Karpas-422 (cell line): ENCODE data around the gene MEAF6. TPM values are rescaled to one million over a fixed set of nuclear protein-coding genes. Genes with fewer than 3 reads are reported as not detected.

Experiments used
- DNase-seq: peaks from one replicate; pipeline ENCODE4 v3.0.0-alpha.2; 2015
- H2AFZ ChIP-seq: fragments of 200-600 bp; sonication (generic); 2 replicates; pipeline ENCODE4 v1.6.1; 2014; ENCODE audit warnings: antibody characterized with exemption, low read length, mixed read lengths
- H3K27ac ChIP-seq: fragments of 200-600 bp; sonication (generic); 2 replicates; pipeline ENCODE4 v1.5.1; 2014; ENCODE audit warnings: mild to moderate bottlenecking, low read length, moderate library complexity
- H3K27me3 ChIP-seq: fragments of 200-600 bp; sonication (generic); 2 replicates; pipeline ENCODE4 v1.6.1; 2014; ENCODE audit warnings: low read length, mixed read lengths
- H3K36me3 ChIP-seq: fragments of 200-600 bp; sonication (generic); 2 replicates; pipeline ENCODE4 v1.6.1; 2014; ENCODE audit warnings: low read length, mixed read lengths; ENCODE audit not compliant: insufficient read depth
- H3K4me1 ChIP-seq: fragments of 200-600 bp; sonication (generic); 2 replicates; pipeline ENCODE4 v1.6.1; 2014; ENCODE audit warnings: mild to moderate bottlenecking, low read length, mixed read lengths
- H3K4me2 ChIP-seq: fragments of 200-600 bp; sonication (generic); 2 replicates; pipeline ENCODE4 v1.6.1; 2014; ENCODE audit warnings: low read length, low read depth, mild to moderate bottlenecking; ENCODE audit not compliant: poor library complexity, severe bottlenecking
- H3K4me3 ChIP-seq: fragments of 200-600 bp; sonication (generic); 2 replicates; pipeline ENCODE4 v1.5.1; 2014; ENCODE audit warnings: mild to moderate bottlenecking, antibody characterized with exemption, low read length, mixed read lengths
- H3K79me2 ChIP-seq: fragments of 200-600 bp; sonication (generic); 2 replicates; pipeline ENCODE4 v1.6.1; 2014; ENCODE audit warnings: mild to moderate bottlenecking, low read length, mixed read lengths
- H3K9ac ChIP-seq: fragments of 200-600 bp; sonication (generic); 2 replicates; pipeline ENCODE4 v1.6.0; 2014; ENCODE audit warnings: low read length
- H3K9me2 ChIP-seq: fragments of 200-600 bp; sonication (generic), shearing (Covaris generic); replicated peaks from 2 replicates; pipeline ENCODE4 v1.6.0; 2014; ENCODE audit warnings: mild to moderate bottlenecking, low read length, moderate library complexity; ENCODE audit not compliant: insufficient read depth
- H3K9me3 ChIP-seq: fragments of 300-700, 200-600 bp; sonication (generic); 2 replicates; pipeline ENCODE4 v1.6.1; 2014; ENCODE audit warnings: low read length, mixed read lengths
- H4K20me1 ChIP-seq: fragments of 200-600 bp; sonication (generic); 2 replicates; pipeline ENCODE4 v1.6.1; 2014; ENCODE audit warnings: mild to moderate bottlenecking, antibody characterized with exemption, low read length, low read depth; ENCODE audit not compliant: insufficient read depth
- total RNA-seq: library from RNA; depleted of rRNA; stranded (reverse); fragments of >200 nt; shearing (Covaris generic); gene quantifications from 2 replicates; pipeline ENCODE4 v1.2.3, GENCODE V29; 2014; ENCODE audit warnings: low replicate concordance

The MEAF6 gene
- total RNA-seq, 1 experiment from 2014 or later: 105 TPM

GRCh38 chr1:37458551-37458950 is 56.0 kb downstream of the MEAF6 start:
- H3K4me1 ChIP-seq: no peaks in the 10 kb centered on the region
- H3K9ac ChIP-seq: no peak overlapping the region
- no peaks in the 10 kb centered on the region for H3K79me2 ChIP-seq
- no peak overlapping the region for H2AFZ ChIP-seq
- no peaks in the 10 kb centered on the region for H3K9me2 ChIP-seq
- no peak overlapping the region for H3K4me3 ChIP-seq
- H3K36me3 ChIP-seq: no peaks in the 10 kb centered on the region
- no peaks in the 10 kb centered on the region for H3K27me3 ChIP-seq
- no peak for DNase-seq
- no peak overlapping the region for H3K27ac ChIP-seq
- no peak overlapping the region for H3K4me2 ChIP-seq
- no peaks in the 10 kb centered on the region for H4K20me1 ChIP-seq
- H3K9me3 ChIP-seq: no peaks in the 10 kb centered on the region

GRCh38 chr1:37456614-37457013 is 58.0 kb downstream of the MEAF6 start:
- Histone ChIP-seq H3K9me3 (no peaks in the 10 kb centered on the region), H3K79me2 (no peaks in the 10 kb centered on the region), H3K27ac (no peak overlapping the region), H3K4me1 (no peaks in the 10 kb centered on the region), H3K4me2 (no peak overlapping the region), H3K36me3 (no peaks in the 10 kb centered on the region), H2AFZ (no peak overlapping the region), H3K27me3 (no peaks in the 10 kb centered on the region), H4K20me1 (no peaks in the 10 kb centered on the region), H3K9ac (no peak overlapping the region), H3K4me3 (no peak overlapping the region), H3K9me2 (no peaks in the 10 kb centered on the region)
- DNase-seq: no peak

GRCh38 chr1:37455516-37455915 is 59.0 kb downstream of the MEAF6 start:
- H3K27ac ChIP-seq: no peak overlapping the region
- H3K9me2 ChIP-seq: no peaks in the 10 kb centered on the region
- H3K4me3 ChIP-seq: no peak overlapping the region
- H2AFZ ChIP-seq: no peak overlapping the region
- H4K20me1 ChIP-seq: no peaks in the 10 kb centered on the region
- no peak overlapping the region for H3K4me2 ChIP-seq
- H3K9ac ChIP-seq: no peak overlapping the region
- H3K79me2 ChIP-seq: no peaks in the 10 kb centered on the region
- H3K4me1 ChIP-seq: no peaks in the 10 kb centered on the region
- no peaks in the 10 kb centered on the region for H3K27me3 ChIP-seq
- no peak for DNase-seq
- H3K9me3 ChIP-seq: no peaks in the 10 kb centered on the region
- no peaks in the 10 kb centered on the region for H3K36me3 ChIP-seq

GRCh38 chr1:37453647-37454046 is 60.9 kb downstream of the MEAF6 start:
- no peak overlapping the region for H3K4me3 ChIP-seq
- H3K27me3 ChIP-seq: no peaks in the 10 kb centered on the region
- H3K9me2 ChIP-seq: no peaks in the 10 kb centered on the region
- peaks cover 7% of the 10 kb centered on the region for H3K4me1 ChIP-seq
- H3K9me3 ChIP-seq: no peaks in the 10 kb centered on the region
- no peaks in the 10 kb centered on the region for H4K20me1 ChIP-seq
- H3K27ac ChIP-seq: no peak overlapping the region
- no peak overlapping the region for H3K4me2 ChIP-seq
- no peak overlapping the region for H3K9ac ChIP-seq
- H2AFZ ChIP-seq: no peak overlapping the region
- no peaks in the 10 kb centered on the region for H3K36me3 ChIP-seq
- no peak for DNase-seq
- no peaks in the 10 kb centered on the region for H3K79me2 ChIP-seq

- Histone ChIP-seq H3K27me3 (no peaks in the 10 kb centered on the region), H4K20me1 (no peaks in the 10 kb centered on the region), H3K9ac (no peak overlapping the region), H3K36me3 (no peaks in the 10 kb centered on the region), H3K4me1 (peaks cover 7% of the 10 kb centered on the region), H3K79me2 (no peaks in the 10 kb centered on the region), H2AFZ (no peak overlapping the region), H3K27ac (no peak overlapping the region), H3K4me3 (no peak overlapping the region), H3K9me2 (no peaks in the 10 kb centered on the region), H3K9me3 (no peaks in the 10 kb centered on the region), H3K4me2 (no peak overlapping the region)
- DNase-seq: no peak
These were observed 62.1 kb downstream of the MEAF6 start for GRCh38 chr1:37452416-37452815.

- Histone ChIP-seq H3K9ac (no peak overlapping the region), H3K4me2 (no peak overlapping the region), H3K9me2 (no peaks in the 10 kb centered on the region), H3K4me1 (peaks cover 12% of the 10 kb centered on the region), H3K9me3 (no peaks in the 10 kb centered on the region), H2AFZ (no peak overlapping the region), H3K36me3 (no peaks in the 10 kb centered on the region), H3K27me3 (no peaks in the 10 kb centered on the region), H3K79me2 (no peaks in the 10 kb centered on the region), H3K27ac (no peak overlapping the region), H3K4me3 (no peak overlapping the region), H4K20me1 (no peaks in the 10 kb centered on the region)
- peak; percentile 73 for DNase-seq
These were observed 64.6 kb downstream of the MEAF6 start for GRCh38 chr1:37449936-37450335.

- Histone ChIP-seq H3K36me3 (no peaks in the 10 kb centered on the region), H3K4me3 (no peak overlapping the region), H3K9ac (no peak overlapping the region), H3K9me3 (no peaks in the 10 kb centered on the region), H3K27me3 (no peaks in the 10 kb centered on the region), H3K4me1 (peaks cover 12% of the 10 kb centered on the region), H3K9me2 (no peaks in the 10 kb centered on the region), H3K79me2 (no peaks in the 10 kb centered on the region), H3K4me2 (no peak overlapping the region), H4K20me1 (no peaks in the 10 kb centered on the region), H3K27ac (no peak overlapping the region), H2AFZ (no peak overlapping the region)
- DNase-seq: no peak
These were observed 65.7 kb downstream of the MEAF6 start for GRCh38 chr1:37448691-37449417.

- Histone ChIP-seq H4K20me1 (no peaks in the 10 kb centered on the region), H3K9me2 (no peaks in the 10 kb centered on the region), H3K27me3 (no peaks in the 10 kb centered on the region), H3K4me3 (no peak overlapping the region), H3K4me1 (peaks cover 12% of the 10 kb centered on the region), H3K4me2 (no peak overlapping the region), H3K9me3 (no peaks in the 10 kb centered on the region), H3K27ac (no peak overlapping the region), H3K9ac (no peak overlapping the region), H3K79me2 (no peaks in the 10 kb centered on the region), H2AFZ (no peak overlapping the region), H3K36me3 (no peaks in the 10 kb centered on the region)
- DNase-seq: no peak
These were observed 66.4 kb downstream of the MEAF6 start for GRCh38 chr1:37448185-37448584.
